Bronchial epithelial cell (primary cell): ENCODE measurements around the gene MRC2. TPM values are rescaled to one million over a fixed set of nuclear protein-coding genes. Genes with fewer than 3 reads are reported as not detected.

Experiments used
- DNase-seq: peaks from one replicate; pipeline ENCODE4 v3.0.0-alpha.2; 2010; ENCODE audit warnings: low read depth
- FAIRE-seq: peaks from 2 replicates; lab custom pipeline; 2011; peaks lifted over from hg19 to GRCh38; lab: Jason Lieb, UNC
- H3K27me3 ChIP-seq: 2 replicates; pipeline ENCODE4 v1.5.1; 2011; ENCODE audit warnings: low read length; ENCODE audit not compliant: control insufficient read depth, insufficient read depth
- H3K36me3 ChIP-seq: 2 replicates; pipeline ENCODE4 v1.5.1; 2011; ENCODE audit warnings: low read length; ENCODE audit not compliant: control insufficient read depth, insufficient read depth
- H3K4me3 ChIP-seq: 2 replicates; pipeline ENCODE4 v1.5.1; 2011; ENCODE audit warnings: mild to moderate bottlenecking, low read depth, low read length, control low read depth
- CTCF ChIP-seq: IDR thresholded peaks from 2 replicates; pipeline ENCODE4 v1.5.1; 2011; ENCODE audit warnings: mild to moderate bottlenecking, moderate library complexity, low read length, control low read depth, inconsistent platforms; ENCODE audit not compliant: insufficient read depth, severe bottlenecking
- total RNA-seq: library from RNA; depleted of rRNA; stranded (reverse); fragments of >200 nt; gene quantifications from 2 replicates; pipeline ENCODE4 v1.2.1, GENCODE V29; 2014

The MRC2 gene
- total RNA-seq, 1 donor from 2014 or later: 9.2 TPM

- peak; percentile 45 for TF ChIP-seq CTCF
Measured at GRCh38 chr17:62720126-62720850, 92.8 kb downstream of the MRC2 start.

GRCh38 chr17:62722625-62723024 is 95.2 kb downstream of the MRC2 start:
- no peak for FAIRE-seq
- no peaks in the 10 kb centered on the region for H3K27me3 ChIP-seq
- no peak for DNase-seq
- H3K4me3 ChIP-seq: no peak overlapping the region
- no peaks in the 10 kb centered on the region for H3K36me3 ChIP-seq
- no peak for TF ChIP-seq CTCF

More at GRCh38 chr17:62720126-62720850, 92.8 kb downstream of the MRC2 start:
- FAIRE-seq (no peak), DNase-seq (peak; percentile 51)
- Histone ChIP-seq H3K36me3 (no peaks in the 10 kb centered on the region), H3K27me3 (no peaks in the 10 kb centered on the region), H3K4me3 (no peak overlapping the region)

GRCh38 chr17:62723842-62724241 is 96.4 kb downstream of the MRC2 start:
- FAIRE-seq (peak; percentile 50), DNase-seq (no peak)
- Histone ChIP-seq H3K4me3 (no peak overlapping the region), H3K36me3 (no peaks in the 10 kb centered on the region), H3K27me3 (no peaks in the 10 kb centered on the region)
- TF ChIP-seq CTCF: no peak

GRCh38 chr17:62724398-62725146 is 97.1 kb downstream of the MRC2 start:
- H3K27me3 ChIP-seq: no peaks in the 10 kb centered on the region
- peak; percentile 92 for DNase-seq
- H3K4me3 ChIP-seq: no peak overlapping the region
- no peak for FAIRE-seq
- TF ChIP-seq CTCF: no peak
- no peaks in the 10 kb centered on the region for H3K36me3 ChIP-seq

- Histone ChIP-seq H3K4me3 (no peak overlapping the region), H3K36me3 (no peaks in the 10 kb centered on the region), H3K27me3 (no peaks in the 10 kb centered on the region)
- TF ChIP-seq CTCF: no peak
- DNase-seq (peak; percentile 69), FAIRE-seq (peak; percentile 32)
Measured at GRCh38 chr17:62725791-62726249, 98.3 kb downstream of the MRC2 start.
